Natural killer cell (primary cell): Measurements from ENCODE around the gene ETF1. TPM values are rescaled to one million over a fixed set of nuclear protein-coding genes. Genes with fewer than 3 reads are reported as not detected.

Experiments
- ATAC-seq, 3 donors: fragments of 150-1000 bp in 2 of 3; fragments of 200-7000 bp in 1 of 3; cut with Tn5 transposase; 1 replicate in 1 of 3; 2 replicates in 2 of 3; pipeline ENCODE4 v1.10.0; 2021; ENCODE audit warnings: mild to moderate bottlenecking in 2 of 3, moderate library complexity in 2 of 3
- DNase-seq, 2 donors: peaks; one replicate each; pipeline versions ENCODE4 v3.0.0 to v3.0.0-alpha.2; 2013 to 2021; ENCODE audit warnings: mixed read lengths in 1 of 2
- H3K27ac ChIP-seq: one replicate; pipeline ENCODE4 v1.5.1; 2013; ENCODE audit warnings: mild to moderate bottlenecking, low read length
- H3K27me3 ChIP-seq: one replicate; pipeline ENCODE4 v1.6.1; 2013; ENCODE audit warnings: low read length; ENCODE audit not compliant: control insufficient read depth, insufficient read depth
- H3K36me3 ChIP-seq: one replicate; pipeline ENCODE4 v1.6.1; 2013; ENCODE audit warnings: low read length; ENCODE audit not compliant: control insufficient read depth, insufficient read depth
- H3K4me1 ChIP-seq: one replicate; pipeline ENCODE4 v1.6.1; 2013; ENCODE audit warnings: low read length; ENCODE audit not compliant: control insufficient read depth, insufficient read depth
- H3K4me3 ChIP-seq: one replicate; pipeline ENCODE4 v1.5.1; 2013; ENCODE audit warnings: low read length
- H3K9me3 ChIP-seq: one replicate; pipeline ENCODE4 v1.6.1; 2013; ENCODE audit warnings: low read length; ENCODE audit not compliant: control insufficient read depth, insufficient read depth
- H3K27ac Mint-ChIP-seq, 2 donors: one replicate each; pipeline ENCODE4 v1.8.0; 2022; ENCODE audit warnings: mild to moderate bottlenecking in 2 of 2, mixed read lengths in 2 of 2, moderate library complexity in 1 of 2
- H3K27me3 Mint-ChIP-seq, 2 donors: one replicate each; pipeline ENCODE4 v1.8.0; 2022; ENCODE audit warnings: low read depth in 2 of 2, mixed read lengths in 2 of 2
- H3K36me3 Mint-ChIP-seq: one replicate; pipeline ENCODE4 v1.8.0; 2022; ENCODE audit warnings: mixed read lengths
- H3K4me1 Mint-ChIP-seq, 2 donors: one replicate each; pipeline ENCODE4 v1.8.0; 2022; ENCODE audit warnings: mixed read lengths in 2 of 2
- H3K4me3 Mint-ChIP-seq: one replicate; pipeline ENCODE4 v1.8.0; 2022; ENCODE audit warnings: mild to moderate bottlenecking, moderate library complexity, mixed read lengths
- H3K9me3 Mint-ChIP-seq, 2 donors: one replicate each; pipeline ENCODE4 v1.8.0; 2022; ENCODE audit warnings: mixed read lengths in 2 of 2
- CTCF ChIP-seq: fragments of 200-600 bp; IDR thresholded peaks from one replicate; pipeline ENCODE4 v1.8.0; 2022; ENCODE audit warnings: antibody characterized with exemption
- WGBS: methylation state at CpG from one replicate; pipeline ENCODE4 v1.1.7; 2013; ENCODE audit warnings: missing lambda C conversion rate; ENCODE audit not compliant: insufficient coverage; 5-methylcytosine and 5-hydroxymethylcytosine counted together
- intact Hi-C: fragments of 100-400 bp; cut with micrococcal nuclease; formaldehyde crosslinking; loops from one replicate; pipeline ENCODE4 v1.14.2; 2022
- total RNA-seq, 4 donors: library from RNA; stranded (reverse); fragments of 120-200 nt in 1 of 4; gene quantifications; one replicate each; pipeline versions ENCODE4 v1.2.3 to v1.2.4, GENCODE V29; 2013 to 2022

ETF1 gene
- total RNA-seq, 3 donors from 2014 or later (not counting 1 experiment from before 2014, with no cell fraction given), result 135 to 189 (median 136) TPM

GRCh38 chr5:138566792-138567191 lies 23.8 kb upstream of the ETF1 start:
- Histone ChIP-seq H3K4me1 (peaks cover 46% of the 10 kb centered on the region), H3K27ac (peak overlapping the region; percentile 89), H3K36me3 (peaks cover 65% of the 10 kb centered on the region), H3K4me3 (no peak overlapping the region), H3K9me3 (no peaks in the 10 kb centered on the region), H3K27me3 (no peaks in the 10 kb centered on the region)
- DNase-seq (no peak), ATAC-seq (no peak)
- H3K27ac Mint-ChIP-seq, result peak overlapping the region; percentile 87 to 92
- H3K36me3 Mint-ChIP-seq, result peaks cover 27% of the 10 kb centered on the region
- 68% methylated on average over 3 of the region's 3 CpGs for WGBS
- no peaks in the 10 kb centered on the region for H3K9me3 Mint-ChIP-seq
- peaks cover 56 to 60% of the 10 kb centered on the region in 2 donors for H3K4me1 Mint-ChIP-seq
- peak overlapping the region; percentile 84 for H3K4me3 Mint-ChIP-seq
- H3K27me3 Mint-ChIP-seq, result no peaks in the 10 kb centered on the region
- TF ChIP-seq CTCF, result no peak
- intact Hi-C loops, result loop anchor here (10.0 kb wide), 1 partner anchor 818 kb away; the partner anchor contains the start of genes MZB1 and SLC23A1

- peak; percentile 76 to 87 (median 86) for ATAC-seq
- 46% methylated on average over 6 of the region's 7 CpGs for WGBS
- peaks cover 65 to 66% of the 10 kb centered on the region in 2 donors for H3K4me1 Mint-ChIP-seq
These were observed 22.2 kb upstream of the ETF1 start for GRCh38 chr5:138565100-138565821.

GRCh38 chr5:138564242-138564641 lies 21.2 kb upstream of the ETF1 start:
- H3K9me3 Mint-ChIP-seq, result no peaks in the 10 kb centered on the region
- intact Hi-C loops, result loop anchor here (10.0 kb wide), 1 partner anchor 821 kb away; the partner anchor contains the start of genes MZB1 and SLC23A1
- peaks cover 67% of the 10 kb centered on the region for H3K36me3 ChIP-seq
- H3K4me3 ChIP-seq, result no peak overlapping the region
- H3K4me1 Mint-ChIP-seq, result peaks cover 73 to 75% of the 10 kb centered on the region in 2 donors
- no peak overlapping the region for H3K27ac ChIP-seq
- DNase-seq (no peak), ATAC-seq (no peak)
- H3K4me1 ChIP-seq, result peaks cover 46% of the 10 kb centered on the region
- H3K27me3 Mint-ChIP-seq, result no peaks in the 10 kb centered on the region
- 76% methylated on average over 9 of the region's 9 CpGs for WGBS
- TF ChIP-seq CTCF, result no peak
- H3K27ac Mint-ChIP-seq, result peak overlapping the region; percentile 87 to 92
- H3K4me3 Mint-ChIP-seq, result no peak overlapping the region
- H3K9me3 ChIP-seq, result no peaks in the 10 kb centered on the region
- H3K27me3 ChIP-seq, result no peaks in the 10 kb centered on the region
- H3K36me3 Mint-ChIP-seq, result peaks cover 46% of the 10 kb centered on the region

More at GRCh38 chr5:138565100-138565821, 22.2 kb upstream of the ETF1 start:
- Histone ChIP-seq H3K4me3 (no peak overlapping the region), H3K36me3 (peaks cover 67% of the 10 kb centered on the region), H3K27me3 (no peaks in the 10 kb centered on the region), H3K4me1 (peaks cover 46% of the 10 kb centered on the region), H3K27ac (peak overlapping the region; percentile 89), H3K9me3 (no peaks in the 10 kb centered on the region)
- H3K27me3 Mint-ChIP-seq, result no peaks in the 10 kb centered on the region
- peak overlapping the region; percentile 87 to 92 for H3K27ac Mint-ChIP-seq
- DNase-seq, result peak; percentile 34 to 87
- peak overlapping the region; percentile 84 for H3K4me3 Mint-ChIP-seq
- no peak for TF ChIP-seq CTCF
- H3K9me3 Mint-ChIP-seq, result no peaks in the 10 kb centered on the region
- intact Hi-C loops, result loop anchor here (1.0 to 10.0 kb wide), 3 partner anchors 10 to 820 kb away; partner anchors contain the start of genes ETF1, HSPA9, MZB1 and SLC23A1
- peaks cover 36% of the 10 kb centered on the region for H3K36me3 Mint-ChIP-seq
